A549 (cell line): ENCODE results near the gene MTAP.

ENCODE experiments used
- CHD4 ChIP-seq: fragments of 200-600 bp; sonication (generic); IDR thresholded peaks from 2 replicates; pipeline ENCODE4 v1.6.1; 2016; ENCODE audit warnings: antibody characterized with exemption, mild to moderate bottlenecking, borderline replicate concordance
- MAX ChIP-seq: IDR thresholded peaks from 2 replicates; pipeline ENCODE4 v1.6.1; 2012
- POLR2A ChIP-seq: IDR thresholded peaks from 2 replicates; pipeline ENCODE4 v1.6.1; 2012; ENCODE audit warnings: mild to moderate bottlenecking, low read length
- POLR2AphosphoS2 ChIP-seq: conservative IDR thresholded peaks from 2 replicates; pipeline ENCODE4 v1.6.1; 2012; ENCODE audit warnings: low read length, improper control_type of control experiment, inconsistent platforms
- RFX5 ChIP-seq: fragments of 450-650 bp; IDR thresholded peaks from 2 replicates; pipeline ENCODE4 v1.7.1; 2014; ENCODE audit warnings: antibody characterized with exemption, mild to moderate bottlenecking, moderate library complexity
- TP53 ChIP-seq: fragments of 250-450 bp; sonication (Bioruptor Pico); IDR thresholded peaks from 2 replicates; pipeline ENCODE4 v1.5.0; 2021; ENCODE audit warnings: mild to moderate bottlenecking, moderate library complexity
- TF ChIP-seq, protein P1 (sequence below): fragments of >200 bp; sonication (Bioruptor Twin); formaldehyde crosslinking; IDR thresholded peaks from 3 replicates; pipeline ENCODE4 v1.5.1; 2016

DNA sequence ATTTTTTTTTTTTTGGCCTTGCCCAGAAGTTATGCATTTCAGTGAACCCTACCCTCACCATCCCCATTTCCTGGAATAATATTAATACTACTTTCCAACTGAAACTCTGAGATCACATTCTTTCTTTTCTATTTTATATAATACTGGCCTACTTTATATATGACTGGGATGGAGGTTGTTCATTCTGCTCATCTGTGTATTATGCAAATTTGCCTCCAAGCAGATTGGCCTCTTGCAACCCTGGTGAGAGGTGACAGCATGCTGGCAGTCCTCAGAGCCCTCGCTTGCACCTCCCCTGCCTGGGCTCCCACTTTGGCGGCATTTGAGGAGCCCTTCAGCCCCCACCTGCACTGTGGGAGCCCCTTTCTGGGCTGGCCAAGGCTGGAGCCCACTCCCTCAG is 156.4 kb downstream of the MTAP start:
- TF ChIP-seq POLR2A = no peak
- TF ChIP-seq, protein P1, sequence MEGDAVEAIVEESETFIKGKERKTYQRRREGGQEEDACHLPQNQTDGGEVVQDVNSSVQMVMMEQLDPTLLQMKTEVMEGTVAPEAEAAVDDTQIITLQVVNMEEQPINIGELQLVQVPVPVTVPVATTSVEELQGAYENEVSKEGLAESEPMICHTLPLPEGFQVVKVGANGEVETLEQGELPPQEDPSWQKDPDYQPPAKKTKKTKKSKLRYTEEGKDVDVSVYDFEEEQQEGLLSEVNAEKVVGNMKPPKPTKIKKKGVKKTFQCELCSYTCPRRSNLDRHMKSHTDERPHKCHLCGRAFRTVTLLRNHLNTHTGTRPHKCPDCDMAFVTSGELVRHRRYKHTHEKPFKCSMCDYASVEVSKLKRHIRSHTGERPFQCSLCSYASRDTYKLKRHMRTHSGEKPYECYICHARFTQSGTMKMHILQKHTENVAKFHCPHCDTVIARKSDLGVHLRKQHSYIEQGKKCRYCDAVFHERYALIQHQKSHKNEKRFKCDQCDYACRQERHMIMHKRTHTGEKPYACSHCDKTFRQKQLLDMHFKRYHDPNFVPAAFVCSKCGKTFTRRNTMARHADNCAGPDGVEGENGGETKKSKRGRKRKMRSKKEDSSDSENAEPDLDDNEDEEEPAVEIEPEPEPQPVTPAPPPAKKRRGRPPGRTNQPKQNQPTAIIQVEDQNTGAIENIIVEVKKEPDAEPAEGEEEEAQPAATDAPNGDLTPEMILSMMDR = no peak
- TF ChIP-seq RFX5 = no peak
- TF ChIP-seq POLR2AphosphoS2 = no peak
- TF ChIP-seq TP53 (CRISPR knock-in tag) = no peak
- TF ChIP-seq CHD4 = no peak
- no peak for TF ChIP-seq MAX
